Activated CD4-positive, alpha-beta T cell treated with anti-CD3 and anti-CD28 coated beads, Interleukin-2, amount 50 U/mL, for 4 hours (primary cell): ENCODE data around the gene CALY.
"Not testable (repeated sequence)": the region's sequence is repeated elsewhere in the genome, so short reads cannot be mapped to it uniquely, and the experiment has no call there.

Experiments used
- DNase-seq, 2 experiments: peaks; one replicate each; pipeline ENCODE4 v3.0.0-alpha.2; 2020

CALY gene

GRCh38 chr10:133328358-133329343 is 8.0 kb downstream of the CALY start:
- DNase-seq: no peak

- DNase-seq: no peak
These were observed 8.9 kb downstream of the CALY start for GRCh38 chr10:133327651-133328357.

GRCh38 chr10:133326745-133327650 is 9.7 kb downstream of the CALY start:
- no peak for DNase-seq

DNA sequence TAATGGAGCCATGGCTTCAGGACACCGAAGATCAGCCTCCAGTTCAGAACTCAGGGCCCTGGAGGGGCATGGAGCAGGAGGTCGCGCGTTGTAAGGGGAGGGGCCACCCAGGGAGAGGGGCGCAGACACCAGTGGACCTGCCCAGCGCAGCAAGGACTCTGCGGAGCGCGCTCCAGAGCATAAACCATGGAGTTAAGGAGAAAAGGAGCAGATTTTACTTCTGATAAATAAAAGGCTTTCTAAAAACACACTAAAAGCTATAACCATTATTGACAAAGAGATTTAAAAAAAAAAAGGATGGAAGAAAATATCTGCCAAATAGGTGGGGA is 10.5 kb downstream of the CALY start:
- no peak for DNase-seq

DNA sequence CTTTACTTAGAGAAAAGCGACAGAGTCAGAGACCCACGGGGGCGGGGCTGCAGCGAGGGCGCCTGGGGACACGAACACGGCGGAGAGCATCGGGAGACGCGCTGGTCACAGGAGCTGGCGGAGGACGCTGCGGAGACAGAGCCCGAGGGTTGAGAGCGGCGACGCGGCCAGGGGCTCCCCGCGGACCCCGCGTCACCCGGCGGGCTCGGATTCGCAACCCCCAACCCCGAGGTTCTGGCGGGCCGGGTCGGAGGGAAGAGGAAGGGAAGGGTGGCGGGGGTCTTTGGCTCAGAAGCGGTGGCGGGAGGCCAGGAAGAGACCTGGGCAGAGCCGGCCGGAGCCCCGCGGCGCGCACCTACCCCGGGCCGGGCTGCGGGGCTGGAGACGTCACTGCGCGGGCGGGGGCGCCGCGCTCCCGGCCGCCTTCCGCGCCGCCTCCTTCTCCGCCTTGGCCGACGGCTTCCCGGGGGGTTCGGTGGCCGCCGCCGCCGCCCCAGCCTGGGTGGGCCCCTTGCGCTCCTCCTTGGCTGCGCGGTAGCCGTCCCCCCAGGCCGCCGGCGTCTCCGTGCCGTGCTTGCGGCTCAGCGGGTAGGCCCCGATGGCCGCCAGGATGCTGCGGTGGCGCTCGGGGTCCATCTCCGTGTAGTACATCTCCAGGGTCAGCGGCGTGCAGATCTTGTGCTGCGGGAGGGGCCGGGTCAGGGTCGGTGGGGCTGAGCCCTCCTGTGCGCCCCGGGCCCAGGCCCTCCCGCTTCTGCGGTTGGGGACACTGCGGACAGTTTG is 11.1 kb downstream of the CALY start:
- peak; percentile 28 to 36 for DNase-seq

GRCh38 chr10:133324857-133325260 is 11.8 kb downstream of the CALY start:
- no peak for DNase-seq

DNA sequence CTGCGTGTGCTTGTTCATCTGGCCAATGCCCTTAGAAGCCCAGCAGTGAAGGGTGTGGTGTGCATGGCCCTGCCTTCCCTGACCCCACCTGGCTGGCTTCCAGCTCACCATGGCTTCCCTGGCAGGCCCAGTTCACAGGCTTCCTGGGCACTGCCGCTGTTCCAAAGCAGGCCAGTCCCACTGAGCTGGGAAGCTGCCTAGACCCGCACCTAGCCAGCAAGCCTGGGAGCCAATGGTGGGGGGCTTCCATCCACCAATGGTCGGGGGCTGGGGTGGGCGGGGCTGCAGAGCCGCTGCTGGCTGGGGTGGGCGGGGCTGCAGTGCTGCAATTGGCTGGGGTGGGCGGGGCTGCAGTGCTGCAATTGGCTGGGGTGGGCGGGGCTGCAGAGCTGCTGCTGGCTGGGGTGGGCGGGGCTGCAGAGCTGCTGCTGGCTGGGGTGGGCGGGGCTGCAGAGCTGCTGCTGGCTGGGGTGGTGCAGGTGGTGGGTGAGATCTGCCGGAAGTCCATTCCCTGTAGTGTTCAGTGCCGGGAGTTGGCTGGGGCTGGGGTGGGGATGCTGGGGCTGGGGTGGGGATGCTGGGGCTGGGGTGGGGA is 12.4 kb downstream of the CALY start:
- peak; percentile 56 to 59 for DNase-seq

GRCh38 chr10:133322064-133322709 is 14.5 kb downstream of the CALY start:
- DNase-seq: not testable (repeated sequence)

DNA sequence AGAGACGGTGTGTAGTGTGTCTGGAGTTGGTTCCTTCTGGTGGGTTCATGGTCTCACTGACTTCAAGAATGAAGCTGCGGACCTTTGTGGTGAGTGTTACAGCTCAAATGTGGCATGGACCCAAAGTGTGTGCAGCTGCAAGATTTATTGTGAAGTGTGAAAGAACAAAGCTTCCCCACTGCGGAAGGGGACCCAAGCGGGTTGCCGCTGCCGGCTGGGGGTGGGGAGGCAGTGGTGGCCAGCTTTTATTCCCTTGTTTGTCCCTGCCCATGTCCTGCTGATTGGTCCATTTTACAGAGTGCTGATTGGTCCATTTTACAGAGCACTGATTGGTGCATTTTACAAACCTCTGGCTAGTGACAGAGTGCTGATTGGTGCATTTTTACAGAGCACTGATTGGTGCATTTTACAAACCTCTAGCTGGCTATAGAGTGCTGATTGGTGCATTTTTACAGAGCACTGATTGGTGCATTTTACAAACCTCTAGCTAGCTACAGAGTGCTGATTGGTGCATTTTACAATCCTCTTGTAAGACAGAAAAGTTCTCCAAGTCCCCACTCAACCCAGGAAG is 15.8 kb downstream of the CALY start:
- DNase-seq: not testable (repeated sequence)

GRCh38 chr10:133318494-133319127 is 18.1 kb downstream of the CALY start:
- DNase-seq: peak; percentile 47 to 48

DNA sequence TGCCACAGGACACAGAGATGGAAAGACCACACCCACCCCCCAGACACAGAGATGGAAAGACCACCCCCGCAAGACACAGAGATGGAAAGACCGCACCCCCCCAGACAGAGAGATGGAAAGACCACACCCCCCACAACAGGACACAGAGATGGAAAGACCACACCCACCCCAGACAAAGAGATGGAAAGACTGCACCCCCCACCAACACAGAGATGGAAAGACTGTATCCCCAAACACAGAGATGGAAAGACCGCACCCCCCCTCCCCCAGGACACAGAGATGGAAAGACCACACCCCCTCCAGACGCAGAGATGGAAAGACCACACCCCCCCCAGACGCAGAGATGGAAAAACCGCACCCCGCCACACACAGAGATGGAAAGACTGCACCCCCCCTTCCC is 20.0 kb downstream of the CALY start:
- DNase-seq: no peak

DNA sequence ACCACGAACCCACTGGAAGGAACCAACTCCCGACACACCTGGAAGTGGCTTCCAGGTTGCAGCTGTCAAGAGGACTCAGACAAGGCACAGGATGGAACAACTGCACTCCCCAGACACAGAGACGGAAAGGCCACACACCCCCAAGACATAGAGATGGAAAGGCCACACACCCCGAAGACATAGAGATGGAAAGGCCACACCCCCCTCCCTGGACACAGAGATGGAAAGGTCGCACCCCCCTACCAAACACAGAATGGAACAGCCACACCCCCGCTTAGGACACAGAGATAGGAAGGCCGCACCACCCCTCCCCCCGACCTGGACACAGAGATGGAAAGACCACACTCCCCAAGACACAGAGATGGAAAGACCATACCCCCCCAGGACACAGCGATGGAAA is 20.4 kb downstream of the CALY start:
- no peak for DNase-seq

- DNase-seq: no peak
These were observed 20.8 kb downstream of the CALY start for GRCh38 chr10:133315847-133316246.

DNA sequence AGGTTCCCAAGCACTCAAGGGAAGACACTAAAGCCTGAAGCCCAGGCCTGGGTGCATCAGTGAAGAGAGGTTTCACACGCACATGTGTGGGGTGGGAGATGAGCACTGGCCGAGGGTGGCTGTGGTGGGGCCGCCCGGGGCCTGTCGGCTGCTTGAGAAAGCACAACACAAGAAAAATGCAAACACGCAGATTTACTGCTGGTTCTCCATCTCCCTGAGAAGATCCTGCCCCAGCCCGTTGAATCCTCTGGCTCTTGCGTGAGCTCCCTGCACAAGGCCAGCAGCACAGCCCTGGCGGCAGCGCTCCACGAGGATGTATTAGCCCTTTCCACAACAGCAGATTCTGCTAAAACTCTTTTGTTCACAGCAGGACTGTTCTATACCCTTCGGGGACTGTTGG is 21.8 kb downstream of the CALY start:
- DNase-seq: no peak

DNA sequence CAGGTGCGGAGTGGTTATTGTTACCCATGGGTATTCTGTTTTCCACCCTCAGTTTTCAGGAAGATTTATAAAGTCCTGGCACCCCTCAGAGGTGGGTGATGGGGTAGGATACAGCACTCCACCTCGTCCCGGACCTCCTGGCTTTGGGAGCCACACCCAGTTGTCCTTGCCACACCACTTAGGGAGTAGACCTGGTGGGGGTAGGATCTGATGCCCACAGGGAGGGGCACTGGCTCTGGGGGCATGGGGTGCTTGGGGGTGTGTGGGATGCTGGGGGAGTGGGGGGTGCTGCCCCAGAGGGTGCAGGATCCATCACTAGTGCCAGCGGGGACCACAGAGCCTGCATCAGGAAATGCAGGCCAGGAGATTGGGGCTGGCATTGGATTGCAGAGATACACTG is 23.5 kb downstream of the CALY start:
- no peak for DNase-seq

- DNase-seq: no peak
These were observed 23.9 kb downstream of the CALY start for GRCh38 chr10:133312769-133313145.

- no peak for DNase-seq
These were observed 24.5 kb downstream of the CALY start for GRCh38 chr10:133312016-133312768.

DNA sequence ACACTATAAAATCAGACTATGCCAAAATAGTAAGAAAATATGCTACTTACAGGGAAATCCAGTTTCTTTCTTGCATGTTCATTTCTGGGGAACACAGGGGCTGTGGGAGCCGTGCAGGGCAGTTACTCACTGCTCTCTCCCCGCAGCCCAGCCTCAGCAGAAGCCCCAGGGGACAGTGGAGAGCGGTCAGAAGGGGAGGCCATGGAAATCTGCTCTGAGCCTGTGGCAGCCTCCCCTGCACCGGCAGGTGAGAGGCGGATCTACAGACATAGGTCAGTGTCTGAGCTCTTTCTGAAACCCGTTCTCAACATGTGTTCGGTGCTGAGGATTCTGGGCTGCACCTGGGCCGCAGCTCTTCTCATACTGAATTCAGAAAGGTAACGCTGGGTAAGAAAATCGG is 25.1 kb downstream of the CALY start:
- no peak for DNase-seq

GRCh38 chr10:133310789-133311188 is 25.9 kb downstream of the CALY start:
- DNase-seq: no peak

DNA sequence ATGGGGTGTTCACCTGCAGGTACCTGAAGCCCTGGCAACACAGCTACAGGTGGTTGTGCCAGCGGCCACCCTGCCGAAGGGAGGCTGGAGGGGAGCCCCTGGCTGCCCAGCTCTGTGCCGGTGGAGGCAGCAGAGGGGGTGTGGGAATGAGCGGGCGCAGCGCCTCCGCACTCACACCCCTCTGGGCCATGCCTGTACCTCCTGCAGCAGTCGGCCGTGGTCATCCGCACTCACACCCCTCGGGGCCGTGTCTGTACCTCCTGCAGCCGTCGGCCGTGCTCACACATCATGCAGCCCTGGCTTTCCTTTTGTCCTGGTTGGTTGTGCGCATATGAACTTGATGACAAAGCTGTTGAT is 26.3 kb downstream of the CALY start:
- no peak for DNase-seq
